GM23248 (cell line): ENCODE measurements around the gene YEATS2.

Experiments
- EZH2 ChIP-seq: fragments of 200-600 bp; sonication (generic); IDR thresholded peaks from 2 replicates; pipeline ENCODE4 v1.6.1; 2018; ENCODE audit warnings: antibody characterized with exemption, mild to moderate bottlenecking; ENCODE audit not compliant: insufficient read depth, poor library complexity, severe bottlenecking
- EZH2phosphoT487 ChIP-seq: fragments of 200-600 bp; sonication (generic); IDR thresholded peaks from 2 replicates; pipeline ENCODE4 v1.6.1; 2018; ENCODE audit warnings: antibody characterized with exemption, moderate library complexity, mild to moderate bottlenecking, low read depth; ENCODE audit not compliant: insufficient read depth

- no peak for TF ChIP-seq EZH2phosphoT487
- no peak for TF ChIP-seq EZH2
These were observed 100.4 kb downstream of the YEATS2 start for GRCh38 chr3:183797996-183798395.
